ENCODE measurements around the gene RGS5. TPM values are rescaled to one million over a fixed set of nuclear protein-coding genes. Genes with fewer than 3 reads are reported as not detected.

Gene RGS5
- total RNA-seq, 1 experiment from 2014 or later: 14.1 TPM

DNA sequence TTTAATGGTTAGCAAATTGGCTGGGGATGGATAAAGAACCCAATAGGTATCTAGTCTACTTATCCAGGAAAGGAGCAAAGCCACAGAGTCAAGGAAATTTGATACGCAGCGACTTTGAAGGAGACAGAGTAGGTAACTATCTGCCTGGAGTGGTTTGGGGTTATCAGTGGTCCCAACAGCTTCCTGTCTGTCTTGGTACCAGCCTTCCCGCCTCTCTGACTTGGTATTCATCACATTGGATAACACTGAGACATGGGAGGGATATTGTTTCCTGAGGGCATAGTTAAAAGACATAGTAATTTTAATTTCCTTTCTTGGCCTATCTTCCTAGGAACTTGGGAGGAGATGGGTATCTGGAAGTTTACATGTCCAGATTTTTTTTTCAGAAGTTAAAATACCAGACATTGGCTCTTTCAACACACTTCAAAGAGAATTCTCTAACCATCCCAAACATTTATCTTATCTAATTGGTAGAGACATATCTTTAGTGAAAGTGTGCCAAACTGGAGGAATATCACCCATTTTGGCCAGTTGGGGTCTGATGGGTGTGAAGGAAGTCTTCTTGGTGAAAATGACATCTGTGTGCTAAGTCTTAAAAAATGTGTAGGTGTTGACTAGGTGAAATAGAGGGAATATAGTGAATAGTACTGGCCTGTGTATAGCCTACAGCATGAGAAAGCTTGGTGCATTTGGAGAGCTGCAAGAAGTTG is 65.0 kb downstream of the RGS5 start:
- Mint-ChIP-seq H3K27ac (ENCODE audit: low read depth, unreplicated experiment) (no peak overlapping the region), H3K27me3 (ENCODE audit: insufficient read depth, unreplicated experiment) (no peaks in the 10 kb centered on the region), H3K36me3 (ENCODE audit: insufficient read depth, unreplicated experiment) (no peaks in the 10 kb centered on the region), H3K4me1 (ENCODE audit: insufficient read depth, unreplicated experiment) (no peaks in the 10 kb centered on the region), H3K9me3 (ENCODE audit: unreplicated experiment) (no peaks in the 10 kb centered on the region), H3K4me3 (ENCODE audit: unreplicated experiment) (no peak overlapping the region)
- TF ChIP-seq, protein P1, sequence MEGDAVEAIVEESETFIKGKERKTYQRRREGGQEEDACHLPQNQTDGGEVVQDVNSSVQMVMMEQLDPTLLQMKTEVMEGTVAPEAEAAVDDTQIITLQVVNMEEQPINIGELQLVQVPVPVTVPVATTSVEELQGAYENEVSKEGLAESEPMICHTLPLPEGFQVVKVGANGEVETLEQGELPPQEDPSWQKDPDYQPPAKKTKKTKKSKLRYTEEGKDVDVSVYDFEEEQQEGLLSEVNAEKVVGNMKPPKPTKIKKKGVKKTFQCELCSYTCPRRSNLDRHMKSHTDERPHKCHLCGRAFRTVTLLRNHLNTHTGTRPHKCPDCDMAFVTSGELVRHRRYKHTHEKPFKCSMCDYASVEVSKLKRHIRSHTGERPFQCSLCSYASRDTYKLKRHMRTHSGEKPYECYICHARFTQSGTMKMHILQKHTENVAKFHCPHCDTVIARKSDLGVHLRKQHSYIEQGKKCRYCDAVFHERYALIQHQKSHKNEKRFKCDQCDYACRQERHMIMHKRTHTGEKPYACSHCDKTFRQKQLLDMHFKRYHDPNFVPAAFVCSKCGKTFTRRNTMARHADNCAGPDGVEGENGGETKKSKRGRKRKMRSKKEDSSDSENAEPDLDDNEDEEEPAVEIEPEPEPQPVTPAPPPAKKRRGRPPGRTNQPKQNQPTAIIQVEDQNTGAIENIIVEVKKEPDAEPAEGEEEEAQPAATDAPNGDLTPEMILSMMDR (IDR thresholded peaks at IDR 0.05; ENCODE audit: unreplicated experiment): no peak
- intact Hi-C loops (cut with micrococcal nuclease): loop anchor here (5.0 kb wide), 1 partner anchor 35 kb away; no protein-coding TSS in a partner anchor
- ChIA-PET POLR2A (no interaction called here), CTCF (interaction anchor here (0.5 kb wide), 1 partner anchor 532 kb away, joined by 3 read pairs; no protein-coding TSS in a partner anchor)
- no peak for DNase-seq (ENCODE audit: unreplicated experiment)
- no TSS peak for BruUV-seq (replicated peaks)

DNA sequence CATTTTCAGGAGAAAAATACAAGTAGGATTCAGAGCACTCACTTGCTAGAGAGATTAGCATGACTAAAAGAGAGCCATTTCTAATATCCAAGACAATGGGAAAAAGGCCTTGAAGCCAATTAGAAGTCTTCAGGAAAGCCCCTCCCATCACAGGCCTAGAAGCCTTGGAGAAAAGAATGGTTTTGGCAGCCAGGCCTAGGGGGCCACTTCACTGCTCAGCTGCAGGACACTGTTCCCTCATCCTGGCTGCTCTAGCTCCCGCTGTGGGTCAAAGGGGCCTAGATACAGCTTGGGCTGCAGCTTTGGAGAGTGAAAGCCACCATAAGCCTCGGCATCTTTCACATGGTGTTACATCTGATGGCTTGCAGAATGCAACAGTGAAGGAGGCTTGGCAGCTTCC is 70.7 kb downstream of the RGS5 start:
- TF ChIP-seq, protein P1 (IDR thresholded peaks at IDR 0.05; ENCODE audit: unreplicated experiment): no peak
- CTCF ChIA-PET: interaction anchor here (0.7 to 2.3 kb wide), 2 partner anchors 15 to 43 kb away, joined by 5 to 7 read pairs; no protein-coding TSS in a partner anchor
- H3K36me3 Mint-ChIP-seq (ENCODE audit: insufficient read depth, unreplicated experiment): no peaks in the 10 kb centered on the region
- POLR2A ChIA-PET: interaction anchor here (0.5 kb wide), 1 partner anchor 1756 kb away, joined by 3 read pairs; no protein-coding TSS in a partner anchor
- H3K27me3 Mint-ChIP-seq (ENCODE audit: insufficient read depth, unreplicated experiment): peaks cover 2% of the 10 kb centered on the region
- no TSS peak for BruUV-seq (replicated peaks)
- no peaks in the 10 kb centered on the region for H3K9me3 Mint-ChIP-seq (ENCODE audit: unreplicated experiment)
- no peak overlapping the region for H3K27ac Mint-ChIP-seq (ENCODE audit: low read depth, unreplicated experiment)
- DNase-seq (ENCODE audit: unreplicated experiment): no peak
- no peaks in the 10 kb centered on the region for H3K4me1 Mint-ChIP-seq (ENCODE audit: insufficient read depth, unreplicated experiment)
- intact Hi-C loops (cut with micrococcal nuclease): no loop called here
- H3K4me3 Mint-ChIP-seq (ENCODE audit: unreplicated experiment): no peak overlapping the region

DNA sequence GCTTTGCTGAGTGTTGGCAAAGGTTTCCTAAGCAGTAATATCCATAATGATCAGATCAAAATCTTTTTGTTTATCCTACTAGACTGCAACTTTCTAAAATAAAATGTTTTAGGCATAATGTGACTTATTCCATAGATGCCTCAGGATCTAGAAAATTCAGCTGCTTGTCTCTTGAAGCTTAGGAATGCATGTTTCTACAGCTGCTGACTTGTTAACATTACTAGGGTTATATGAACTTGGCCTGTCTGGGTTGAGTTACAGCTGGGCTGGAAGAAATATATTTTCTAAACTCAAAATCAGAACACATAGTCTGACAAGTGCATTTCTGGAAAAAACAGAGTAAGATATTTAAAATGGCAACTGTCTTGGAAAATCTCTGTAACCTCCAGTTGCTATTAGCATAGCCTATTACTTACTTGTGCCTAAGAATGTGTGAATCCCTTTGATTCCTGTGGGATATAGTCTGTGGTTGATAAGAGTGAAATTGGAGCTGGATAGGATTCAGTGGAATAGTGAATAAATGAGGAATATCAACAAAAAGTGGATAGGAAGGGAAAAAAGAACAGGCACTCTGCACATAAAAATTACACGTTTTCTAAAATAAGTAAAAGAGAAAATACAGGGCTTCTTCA is 72.4 kb downstream of the RGS5 start:
- no peak for DNase-seq (ENCODE audit: unreplicated experiment)
- intact Hi-C loops (cut with micrococcal nuclease): no loop called here
- TF ChIP-seq, protein P1 (IDR thresholded peaks at IDR 0.05; ENCODE audit: unreplicated experiment): no peak
- H3K27me3 Mint-ChIP-seq (ENCODE audit: insufficient read depth, unreplicated experiment): peaks cover 17% of the 10 kb centered on the region
- no TSS peak for BruUV-seq (replicated peaks)
- H3K9me3 Mint-ChIP-seq (ENCODE audit: unreplicated experiment): no peaks in the 10 kb centered on the region
- no peak overlapping the region for H3K4me3 Mint-ChIP-seq (ENCODE audit: unreplicated experiment)
- no peaks in the 10 kb centered on the region for H3K4me1 Mint-ChIP-seq (ENCODE audit: insufficient read depth, unreplicated experiment)
- no peak overlapping the region for H3K27ac Mint-ChIP-seq (ENCODE audit: low read depth, unreplicated experiment)
- ChIA-PET POLR2A (no interaction called here), CTCF (interaction anchor here (0.7 kb wide), 1 partner anchor 173 kb away, joined by 3 read pairs; no protein-coding TSS in a partner anchor)
- H3K36me3 Mint-ChIP-seq (ENCODE audit: insufficient read depth, unreplicated experiment): no peaks in the 10 kb centered on the region

DNA sequence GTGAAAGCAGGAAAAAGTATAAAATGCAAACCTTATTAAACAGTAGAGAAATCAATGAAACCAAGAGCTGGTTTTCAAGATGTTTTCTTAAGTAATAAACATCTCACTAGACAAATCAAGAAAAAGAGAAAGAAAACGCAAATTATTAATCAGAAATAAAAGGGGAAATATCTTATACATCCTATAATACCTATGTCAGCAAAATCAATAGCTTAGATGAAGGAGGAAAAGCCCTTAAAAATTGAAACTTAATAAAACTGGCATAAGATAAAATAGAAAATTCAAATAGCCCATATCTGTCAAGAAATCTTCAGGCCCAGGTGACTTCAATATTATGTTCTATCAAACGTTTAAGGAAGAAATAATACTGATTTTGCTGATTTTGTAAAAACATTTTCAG is 74.4 kb downstream of the RGS5 start:
- H3K27ac Mint-ChIP-seq (ENCODE audit: low read depth, unreplicated experiment): no peak overlapping the region
- no peak overlapping the region for H3K4me3 Mint-ChIP-seq (ENCODE audit: unreplicated experiment)
- ChIA-PET POLR2A (no interaction called here), CTCF (interaction anchor here (0.6 to 1.5 kb wide), 4 partner anchors 27 to 1222 kb away, joined by 3 to 8 read pairs (median 4); no protein-coding TSS in a partner anchor)
- H3K9me3 Mint-ChIP-seq (ENCODE audit: unreplicated experiment): no peaks in the 10 kb centered on the region
- TF ChIP-seq, protein P1 (IDR thresholded peaks at IDR 0.05; ENCODE audit: unreplicated experiment): no peak
- peaks cover 33% of the 10 kb centered on the region for H3K27me3 Mint-ChIP-seq (ENCODE audit: insufficient read depth, unreplicated experiment)
- BruUV-seq (replicated peaks): no TSS peak
- intact Hi-C loops (cut with micrococcal nuclease): no loop called here
- DNase-seq (ENCODE audit: unreplicated experiment): no peak
- no peaks in the 10 kb centered on the region for H3K36me3 Mint-ChIP-seq (ENCODE audit: insufficient read depth, unreplicated experiment)
- no peaks in the 10 kb centered on the region for H3K4me1 Mint-ChIP-seq (ENCODE audit: insufficient read depth, unreplicated experiment)
